Peyer's patch (tissue), 4 donors: ENCODE results near the gene TMEM120A.

Source experiments
- POLR2A ChIP-seq, 2 donors: fragments of 450-650 bp; IDR thresholded peaks; one replicate each; pipeline ENCODE4 v1.5.1; 2017; ENCODE audit warnings: antibody characterized with exemption in 2 of 2, mild to moderate bottlenecking in 2 of 2, moderate library complexity in 2 of 2
- TF ChIP-seq, protein P1 (sequence below), 6 experiments: fragments of 450-650 bp in 4 of 6; fragments of 200-600 bp in 2 of 6; sonication (generic) in 1 of 6; IDR thresholded peaks; one replicate each; pipeline ENCODE4 v1.5.1; 2017 to 2019; ENCODE audit warnings: antibody characterized with exemption in 6 of 6, mild to moderate bottlenecking in 3 of 6, moderate library complexity in 1 of 6

DNA sequence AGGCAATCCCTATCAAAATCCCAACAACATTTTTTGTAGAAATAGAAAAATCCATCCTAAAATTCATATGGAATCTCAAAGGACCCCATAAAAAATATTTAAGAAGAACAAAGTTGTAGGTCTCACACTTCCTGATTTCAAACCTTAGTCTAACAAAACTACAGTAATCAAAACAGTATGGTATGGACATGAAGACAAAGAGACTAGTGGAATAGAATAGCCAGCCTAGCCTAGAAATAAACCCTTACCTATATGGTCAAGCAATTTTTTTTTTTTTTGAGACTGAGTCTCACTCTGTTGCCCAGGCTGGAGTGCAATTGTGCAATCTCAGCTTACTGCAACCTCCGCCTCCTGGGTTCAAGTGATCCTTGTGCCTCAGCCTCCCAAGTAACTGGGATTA, 3.6 kb upstream of the TMEM120A start:
- TF ChIP-seq, protein P1, sequence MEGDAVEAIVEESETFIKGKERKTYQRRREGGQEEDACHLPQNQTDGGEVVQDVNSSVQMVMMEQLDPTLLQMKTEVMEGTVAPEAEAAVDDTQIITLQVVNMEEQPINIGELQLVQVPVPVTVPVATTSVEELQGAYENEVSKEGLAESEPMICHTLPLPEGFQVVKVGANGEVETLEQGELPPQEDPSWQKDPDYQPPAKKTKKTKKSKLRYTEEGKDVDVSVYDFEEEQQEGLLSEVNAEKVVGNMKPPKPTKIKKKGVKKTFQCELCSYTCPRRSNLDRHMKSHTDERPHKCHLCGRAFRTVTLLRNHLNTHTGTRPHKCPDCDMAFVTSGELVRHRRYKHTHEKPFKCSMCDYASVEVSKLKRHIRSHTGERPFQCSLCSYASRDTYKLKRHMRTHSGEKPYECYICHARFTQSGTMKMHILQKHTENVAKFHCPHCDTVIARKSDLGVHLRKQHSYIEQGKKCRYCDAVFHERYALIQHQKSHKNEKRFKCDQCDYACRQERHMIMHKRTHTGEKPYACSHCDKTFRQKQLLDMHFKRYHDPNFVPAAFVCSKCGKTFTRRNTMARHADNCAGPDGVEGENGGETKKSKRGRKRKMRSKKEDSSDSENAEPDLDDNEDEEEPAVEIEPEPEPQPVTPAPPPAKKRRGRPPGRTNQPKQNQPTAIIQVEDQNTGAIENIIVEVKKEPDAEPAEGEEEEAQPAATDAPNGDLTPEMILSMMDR (IDR thresholded peaks at IDR 0.05) = no peak
- TF ChIP-seq POLR2A (IDR thresholded peaks at IDR 0.05) = no peak
